ENCODE data around the gene ST13.

DNA sequence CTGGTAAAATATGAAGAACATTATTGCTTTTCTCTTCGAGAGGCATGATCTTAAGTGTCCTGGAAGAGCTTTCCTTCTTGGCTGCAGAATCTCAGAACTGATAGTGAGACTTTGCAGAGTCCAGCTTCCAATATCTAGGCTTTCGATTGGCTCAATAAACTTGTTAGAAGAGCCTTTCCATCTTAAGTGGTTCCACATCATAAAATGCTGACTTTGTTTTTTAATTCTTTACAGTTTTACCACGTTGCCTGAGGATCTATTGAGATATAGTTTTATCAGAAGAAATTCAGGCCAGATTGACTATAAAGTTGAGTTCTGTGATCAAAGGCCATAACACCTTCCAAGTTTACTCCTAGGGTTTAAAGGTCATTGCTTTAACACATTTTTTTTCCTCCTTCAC lies 21.0 kb upstream of the ST13 start:
- no peak for TF ChIP-seq POLR2AphosphoS5 (IDR thresholded peaks at IDR 0.05; ENCODE audit: low read depth, low read length)
- no peak for TF ChIP-seq FOXP2 (optimal IDR thresholded peaks at IDR 0.05; ENCODE audit: borderline replicate concordance, extremely low read depth, extremely low read length, insufficient read depth)
